Liver (tissue), 9 donors: Measurements from ENCODE around the gene PXDN. TPM values are rescaled to one million over a fixed set of nuclear protein-coding genes. Genes with fewer than 3 reads are reported as not detected.

Experiments used
- DNase-seq: peaks from one replicate; pipeline ENCODE4 v3.0.0-alpha.2; 2017; ENCODE audit warnings: low spot score
- H3K27ac ChIP-seq, 2 donors: one replicate each; pipeline ENCODE4 v1.7.0; 2013; ENCODE audit warnings: inconsistent platforms in 2 of 2, low read length in 2 of 2, control low read depth in 1 of 2, low read depth in 1 of 2, mild to moderate bottlenecking in 1 of 2
- H3K27me3 ChIP-seq, 4 donors: one replicate each; pipeline versions ENCODE4 v1.6.1 to v1.7.0; 2013; ENCODE audit warnings: low read length in 3 of 4, inconsistent platforms in 1 of 4, mild to moderate bottlenecking in 1 of 4, moderate library complexity in 1 of 4; ENCODE audit not compliant: control insufficient read depth in 4 of 4, insufficient read depth in 4 of 4
- H3K36me3 ChIP-seq, 4 donors: one replicate each; pipeline versions ENCODE4 v1.6.1 to v1.7.0; 2013; ENCODE audit warnings: low read length in 3 of 4, mild to moderate bottlenecking in 3 of 4, low read depth in 1 of 4, moderate library complexity in 1 of 4; ENCODE audit not compliant: control insufficient read depth in 4 of 4, insufficient read depth in 3 of 4
- H3K4me1 ChIP-seq, 4 donors: one replicate each; pipeline versions ENCODE4 v1.6.1 to v1.7.0; 2013; ENCODE audit warnings: low read length in 3 of 4, mild to moderate bottlenecking in 3 of 4, moderate library complexity in 1 of 4; ENCODE audit not compliant: control insufficient read depth in 4 of 4, insufficient read depth in 4 of 4
- H3K4me3 ChIP-seq, 3 donors: one replicate each; pipeline versions ENCODE4 v1.6.1 to v1.7.0; 2013; ENCODE audit warnings: low read length in 3 of 3, control low read depth in 1 of 3, low read depth in 1 of 3, mild to moderate bottlenecking in 1 of 3
- H3K9ac ChIP-seq, 2 donors: one replicate each; pipeline ENCODE4 v1.7.0; 2013; ENCODE audit warnings: low read length in 2 of 2, mild to moderate bottlenecking in 2 of 2, moderate library complexity in 2 of 2, control low read depth in 1 of 2, low read depth in 1 of 2
- H3K9me3 ChIP-seq, 4 donors: one replicate each; pipeline versions ENCODE4 v1.6.1 to v1.7.0; 2013; ENCODE audit warnings: low read length in 3 of 4; ENCODE audit not compliant: control insufficient read depth in 4 of 4
- EGR1 ChIP-seq, 2 donors: IDR thresholded peaks; 2 replicates each; pipeline ENCODE4 v1.6.1; 2016 to 2018; ENCODE audit warnings: antibody characterized with exemption in 2 of 2, low read depth in 2 of 2
- FOXA1 ChIP-seq: IDR thresholded peaks from 2 replicates; pipeline ENCODE4 v1.6.1; 2016; ENCODE audit warnings: antibody characterized with exemption
- GABPA ChIP-seq, 2 donors: IDR thresholded peaks in 1 of 2; conservative IDR thresholded peaks in 1 of 2; 2 replicates each; pipeline ENCODE4 v1.6.1; 2016; ENCODE audit warnings: antibody characterized with exemption in 2 of 2, mild to moderate bottlenecking in 1 of 2, moderate library complexity in 1 of 2
- HNF4A ChIP-seq, 2 donors: conservative IDR thresholded peaks; 2 replicates each; pipeline ENCODE4 v1.6.1; 2016; ENCODE audit warnings: antibody characterized with exemption in 2 of 2, mild to moderate bottlenecking in 2 of 2
- NR2F2 ChIP-seq: IDR thresholded peaks from 2 replicates; pipeline ENCODE4 v1.6.1; 2016; ENCODE audit warnings: antibody characterized with exemption
- RXRA ChIP-seq, 2 donors: IDR thresholded peaks; 2 replicates each; pipeline ENCODE4 v1.6.1; 2017 to 2018; ENCODE audit warnings: antibody characterized with exemption in 2 of 2, mild to moderate bottlenecking in 1 of 2
- TAF1 ChIP-seq: conservative IDR thresholded peaks from 2 replicates; pipeline ENCODE4 v1.6.1; 2016; ENCODE audit warnings: antibody characterized with exemption, mild to moderate bottlenecking
- YY1 ChIP-seq: IDR thresholded peaks from 2 replicates; pipeline ENCODE4 v1.6.1; 2016; ENCODE audit warnings: antibody characterized with exemption, mild to moderate bottlenecking
- WGBS: extraction: QIAGEN DNeasy Blood & Tissue Kit; methylation state at CpG from one replicate; pipeline ENCODE4 v1.1.7; 2013; 5-methylcytosine and 5-hydroxymethylcytosine counted together
- polyA plus RNA-seq, 2 donors: library from polyadenylated mRNA; stranded (reverse) in 1 of 2; unstranded in 1 of 2; fragments of 200-250 nt in 1 of 2; fragments of >200 nt in 1 of 2; fragmentation: Nextera tagmentation in 1 of 2; extraction: Ambion mirVana in 1 of 2; gene quantifications; one replicate each; pipeline versions ENCODE4 v1.2.1 to v1.2.3, GENCODE V29; 2013 to 2015
- total RNA-seq, 2 donors: library from RNA; depleted of rRNA; stranded (reverse); fragments of >200 nt; gene quantifications; one replicate each; pipeline ENCODE4 v1.2.3, GENCODE V29; 2014
- TF ChIP-seq, protein P1 (sequence below): IDR thresholded peaks from 2 replicates; pipeline ENCODE4 v1.6.1; 2016; ENCODE audit warnings: antibody characterized with exemption
- TF ChIP-seq, protein P2 (sequence below): IDR thresholded peaks from 2 replicates; pipeline ENCODE4 v1.6.1; 2016; ENCODE audit warnings: antibody characterized with exemption
- TF ChIP-seq, protein P3 (sequence below): IDR thresholded peaks from 2 replicates; pipeline ENCODE4 v1.6.1; 2016; ENCODE audit warnings: antibody characterized with exemption, mild to moderate bottlenecking
- TF ChIP-seq, protein P4 (sequence below): fragments of 150-350 bp; IDR thresholded peaks from 2 replicates; pipeline ENCODE4 v1.5.1; 2017; ENCODE audit warnings: improper control_type of control experiment, low read depth, low read length; ENCODE audit not compliant: missing input control
- donor health status: healthy.
- donor health status: healthy.
- donor health status: healthy.
- donor health status: healthy.
- donor health status: healthy.

The PXDN gene
- total and polyA plus RNA-seq, 4 donors = 4.2 to 21.5 (median 16.9) TPM

DNA sequence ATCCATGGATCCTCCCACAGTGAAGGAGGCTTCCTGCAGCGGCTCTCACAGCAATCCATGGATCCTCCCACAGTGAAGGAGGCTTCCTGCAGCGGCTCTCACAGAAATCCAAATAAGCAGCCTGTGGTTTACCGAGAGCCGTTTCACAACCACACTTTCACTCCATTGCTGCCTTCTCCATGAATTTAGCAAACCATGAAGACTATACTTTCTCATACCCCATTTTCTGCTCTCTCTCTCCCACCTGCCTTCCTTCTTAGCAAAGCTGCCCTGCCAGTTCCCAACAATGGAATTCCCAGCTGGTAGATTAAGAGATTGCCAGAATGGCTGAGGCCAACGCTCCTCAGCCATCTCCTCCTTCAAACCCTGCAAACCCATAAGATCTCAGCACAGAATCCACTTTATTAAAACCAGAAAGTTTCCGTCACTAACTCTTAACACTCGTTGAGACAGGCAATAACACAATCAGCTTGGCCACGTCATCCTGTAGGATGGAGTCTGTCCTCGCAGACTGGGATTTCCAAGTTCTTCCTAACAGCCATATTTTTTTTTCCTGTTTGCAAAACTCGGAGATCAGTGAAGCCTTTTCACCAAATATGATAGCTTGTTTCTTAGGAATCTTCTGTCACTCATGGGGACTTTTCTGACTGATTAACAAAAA, 162.2 kb downstream of the PXDN start:
- H3K36me3 ChIP-seq = no peaks in the 10 kb centered on the region
- TF ChIP-seq, protein P1, sequence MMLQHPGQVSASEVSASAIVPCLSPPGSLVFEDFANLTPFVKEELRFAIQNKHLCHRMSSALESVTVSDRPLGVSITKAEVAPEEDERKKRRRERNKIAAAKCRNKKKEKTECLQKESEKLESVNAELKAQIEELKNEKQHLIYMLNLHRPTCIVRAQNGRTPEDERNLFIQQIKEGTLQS = no peak
- TF ChIP-seq, protein P2, sequence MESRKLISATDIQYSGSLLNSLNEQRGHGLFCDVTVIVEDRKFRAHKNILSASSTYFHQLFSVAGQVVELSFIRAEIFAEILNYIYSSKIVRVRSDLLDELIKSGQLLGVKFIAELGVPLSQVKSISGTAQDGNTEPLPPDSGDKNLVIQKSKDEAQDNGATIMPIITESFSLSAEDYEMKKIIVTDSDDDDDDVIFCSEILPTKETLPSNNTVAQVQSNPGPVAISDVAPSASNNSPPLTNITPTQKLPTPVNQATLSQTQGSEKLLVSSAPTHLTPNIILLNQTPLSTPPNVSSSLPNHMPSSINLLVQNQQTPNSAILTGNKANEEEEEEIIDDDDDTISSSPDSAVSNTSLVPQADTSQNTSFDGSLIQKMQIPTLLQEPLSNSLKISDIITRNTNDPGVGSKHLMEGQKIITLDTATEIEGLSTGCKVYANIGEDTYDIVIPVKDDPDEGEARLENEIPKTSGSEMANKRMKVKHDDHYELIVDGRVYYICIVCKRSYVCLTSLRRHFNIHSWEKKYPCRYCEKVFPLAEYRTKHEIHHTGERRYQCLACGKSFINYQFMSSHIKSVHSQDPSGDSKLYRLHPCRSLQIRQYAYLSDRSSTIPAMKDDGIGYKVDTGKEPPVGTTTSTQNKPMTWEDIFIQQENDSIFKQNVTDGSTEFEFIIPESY = no peak
- TF ChIP-seq TAF1 (no peak), GABPA (IDR thresholded peaks at IDR 0.05 in 1 of 2, conservative IDR thresholded peaks at IDR 0.05 in 1 of 2) (no peak), HNF4A (conservative IDR thresholded peaks at IDR 0.05) (no peak), EGR1 (IDR thresholded peaks at IDR 0.05; ENCODE audit: low read depth in 2 of 2) (no peak), NR2F2 (no peak), FOXA1 (no peak), YY1 (no peak), RXRA (IDR thresholded peaks at IDR 0.05) (no peak)
- TF ChIP-seq, protein P3, sequence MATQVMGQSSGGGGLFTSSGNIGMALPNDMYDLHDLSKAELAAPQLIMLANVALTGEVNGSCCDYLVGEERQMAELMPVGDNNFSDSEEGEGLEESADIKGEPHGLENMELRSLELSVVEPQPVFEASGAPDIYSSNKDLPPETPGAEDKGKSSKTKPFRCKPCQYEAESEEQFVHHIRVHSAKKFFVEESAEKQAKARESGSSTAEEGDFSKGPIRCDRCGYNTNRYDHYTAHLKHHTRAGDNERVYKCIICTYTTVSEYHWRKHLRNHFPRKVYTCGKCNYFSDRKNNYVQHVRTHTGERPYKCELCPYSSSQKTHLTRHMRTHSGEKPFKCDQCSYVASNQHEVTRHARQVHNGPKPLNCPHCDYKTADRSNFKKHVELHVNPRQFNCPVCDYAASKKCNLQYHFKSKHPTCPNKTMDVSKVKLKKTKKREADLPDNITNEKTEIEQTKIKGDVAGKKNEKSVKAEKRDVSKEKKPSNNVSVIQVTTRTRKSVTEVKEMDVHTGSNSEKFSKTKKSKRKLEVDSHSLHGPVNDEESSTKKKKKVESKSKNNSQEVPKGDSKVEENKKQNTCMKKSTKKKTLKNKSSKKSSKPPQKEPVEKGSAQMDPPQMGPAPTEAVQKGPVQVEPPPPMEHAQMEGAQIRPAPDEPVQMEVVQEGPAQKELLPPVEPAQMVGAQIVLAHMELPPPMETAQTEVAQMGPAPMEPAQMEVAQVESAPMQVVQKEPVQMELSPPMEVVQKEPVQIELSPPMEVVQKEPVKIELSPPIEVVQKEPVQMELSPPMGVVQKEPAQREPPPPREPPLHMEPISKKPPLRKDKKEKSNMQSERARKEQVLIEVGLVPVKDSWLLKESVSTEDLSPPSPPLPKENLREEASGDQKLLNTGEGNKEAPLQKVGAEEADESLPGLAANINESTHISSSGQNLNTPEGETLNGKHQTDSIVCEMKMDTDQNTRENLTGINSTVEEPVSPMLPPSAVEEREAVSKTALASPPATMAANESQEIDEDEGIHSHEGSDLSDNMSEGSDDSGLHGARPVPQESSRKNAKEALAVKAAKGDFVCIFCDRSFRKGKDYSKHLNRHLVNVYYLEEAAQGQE = no peak
- TF ChIP-seq, protein P4, sequence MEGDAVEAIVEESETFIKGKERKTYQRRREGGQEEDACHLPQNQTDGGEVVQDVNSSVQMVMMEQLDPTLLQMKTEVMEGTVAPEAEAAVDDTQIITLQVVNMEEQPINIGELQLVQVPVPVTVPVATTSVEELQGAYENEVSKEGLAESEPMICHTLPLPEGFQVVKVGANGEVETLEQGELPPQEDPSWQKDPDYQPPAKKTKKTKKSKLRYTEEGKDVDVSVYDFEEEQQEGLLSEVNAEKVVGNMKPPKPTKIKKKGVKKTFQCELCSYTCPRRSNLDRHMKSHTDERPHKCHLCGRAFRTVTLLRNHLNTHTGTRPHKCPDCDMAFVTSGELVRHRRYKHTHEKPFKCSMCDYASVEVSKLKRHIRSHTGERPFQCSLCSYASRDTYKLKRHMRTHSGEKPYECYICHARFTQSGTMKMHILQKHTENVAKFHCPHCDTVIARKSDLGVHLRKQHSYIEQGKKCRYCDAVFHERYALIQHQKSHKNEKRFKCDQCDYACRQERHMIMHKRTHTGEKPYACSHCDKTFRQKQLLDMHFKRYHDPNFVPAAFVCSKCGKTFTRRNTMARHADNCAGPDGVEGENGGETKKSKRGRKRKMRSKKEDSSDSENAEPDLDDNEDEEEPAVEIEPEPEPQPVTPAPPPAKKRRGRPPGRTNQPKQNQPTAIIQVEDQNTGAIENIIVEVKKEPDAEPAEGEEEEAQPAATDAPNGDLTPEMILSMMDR = no peak
- H3K4me1 ChIP-seq = no peaks in the 10 kb centered on the region
- no peaks in the 10 kb centered on the region for H3K27me3 ChIP-seq
- H3K27ac ChIP-seq = no peak overlapping the region
- H3K4me3 ChIP-seq = no peak overlapping the region
- no peaks in the 10 kb centered on the region for H3K9me3 ChIP-seq
- WGBS = 75% methylated on average over 10 of the region's 10 CpGs
- no peak overlapping the region for H3K9ac ChIP-seq
- no peak for DNase-seq
